Left lung (tissue), 10 donors: ENCODE measurements around the gene CPNE4. TPM values are rescaled to one million over a fixed set of nuclear protein-coding genes. Genes with fewer than 3 reads are reported as not detected.

ENCODE experiments used
- ATAC-seq: fragments of 200-7000 bp; cut with Tn5 transposase; one replicate; pipeline ENCODE4 v1.9.1; 2020; ENCODE audit warnings: moderate library complexity
- DNase-seq, 4 donors: peaks; one replicate each; pipeline ENCODE4 v3.0.0-alpha.2; 2013 to 2020
- H3K27ac ChIP-seq, 2 donors: fragments of 200-600 bp; sonication (generic) in 1 of 2; one replicate each; pipeline versions ENCODE4 v1.5.0 to v1.8.0; 2020 to 2021
- H3K27me3 ChIP-seq, 2 donors: fragments of 200-600 bp; sonication (generic) in 1 of 2; one replicate each; pipeline versions ENCODE4 v1.5.0 to v1.8.0; 2020 to 2021
- H3K36me3 ChIP-seq, 2 donors: fragments of 200-600 bp; sonication (generic) in 1 of 2; one replicate each; pipeline versions ENCODE4 v1.5.0 to v1.8.0; 2020 to 2021
- H3K4me1 ChIP-seq, 2 donors: fragments of 200-600 bp; one replicate each; pipeline ENCODE4 v1.8.0; 2021
- H3K4me3 ChIP-seq, 2 donors: fragments of 200-600 bp; sonication (generic) in 1 of 2; one replicate each; pipeline versions ENCODE4 v1.5.0 to v1.8.0; 2020 to 2021; ENCODE audit warnings: mild to moderate bottlenecking in 1 of 2
- H3K9me3 ChIP-seq, 2 donors: fragments of 200-600 bp; sonication (generic) in 1 of 2; one replicate each; pipeline versions ENCODE4 v1.5.0 to v1.8.0; 2020 to 2021
- intact Hi-C, 2 donors: fragments of 100-400 bp; cut with DNase I; formaldehyde crosslinking; loops; one replicate each; pipeline versions ENCODE4 v1.11.2 to v1.14.2; 2022
- polyA plus RNA-seq, 6 donors: library from polyadenylated mRNA; unstranded; fragments of 120-200 nt; gene quantifications; one replicate each; pipeline ENCODE4 v1.2.1, GENCODE V29; 2013; ENCODE audit not compliant: insufficient read length in 6 of 6
- total RNA-seq, 2 donors: library from RNA; stranded (reverse); fragmentation: NEBNext Ultra II Directional; extraction: Animal tissue kit (Norgen Biotek cat#: 25700); gene quantifications; one replicate each; pipeline ENCODE4 v1.2.1, GENCODE V29; 2021
- TF ChIP-seq, protein P1 (sequence below), 2 donors: fragments of 200-600 bp; sonication (generic) in 1 of 2; IDR thresholded peaks; one replicate each; pipeline versions ENCODE4 v1.5.0 to v1.8.0; 2021; ENCODE audit warnings: antibody characterized with exemption in 2 of 2
- donor health status: DM: no; HTN: yes; CAD: no.
- donor health status: DM: no; HTN: no; CAD: no.

The CPNE4 gene
- total and polyA plus RNA-seq, 8 donors = 0.24 to 2.1 (median 0.85) TPM

DNA sequence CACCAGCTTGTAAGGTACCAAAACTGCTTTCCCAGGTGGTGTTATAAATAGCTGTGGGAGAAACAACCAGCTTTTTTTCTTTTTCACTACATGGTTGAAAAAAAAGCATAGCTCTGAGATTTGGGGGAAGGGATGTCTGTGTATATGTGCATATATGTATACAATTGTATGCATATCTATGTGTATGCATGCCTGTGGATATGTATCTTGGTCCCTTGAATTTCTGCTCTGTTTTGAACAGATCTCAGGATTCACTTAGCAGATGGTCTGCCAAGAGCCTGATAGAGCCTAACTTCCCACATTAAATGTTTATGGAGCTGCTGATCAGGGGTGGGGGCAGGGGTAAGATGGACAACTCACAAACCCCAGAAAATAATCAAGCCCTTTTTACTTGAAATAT is 39.0 kb upstream of the CPNE4 start:
- ATAC-seq (no peak), DNase-seq (no peak)
- H3K9me3 ChIP-seq = no peaks in the 10 kb centered on the region
- no peaks in the 10 kb centered on the region for H3K27me3 ChIP-seq
- no peak overlapping the region for H3K27ac ChIP-seq
- TF ChIP-seq, protein P1, sequence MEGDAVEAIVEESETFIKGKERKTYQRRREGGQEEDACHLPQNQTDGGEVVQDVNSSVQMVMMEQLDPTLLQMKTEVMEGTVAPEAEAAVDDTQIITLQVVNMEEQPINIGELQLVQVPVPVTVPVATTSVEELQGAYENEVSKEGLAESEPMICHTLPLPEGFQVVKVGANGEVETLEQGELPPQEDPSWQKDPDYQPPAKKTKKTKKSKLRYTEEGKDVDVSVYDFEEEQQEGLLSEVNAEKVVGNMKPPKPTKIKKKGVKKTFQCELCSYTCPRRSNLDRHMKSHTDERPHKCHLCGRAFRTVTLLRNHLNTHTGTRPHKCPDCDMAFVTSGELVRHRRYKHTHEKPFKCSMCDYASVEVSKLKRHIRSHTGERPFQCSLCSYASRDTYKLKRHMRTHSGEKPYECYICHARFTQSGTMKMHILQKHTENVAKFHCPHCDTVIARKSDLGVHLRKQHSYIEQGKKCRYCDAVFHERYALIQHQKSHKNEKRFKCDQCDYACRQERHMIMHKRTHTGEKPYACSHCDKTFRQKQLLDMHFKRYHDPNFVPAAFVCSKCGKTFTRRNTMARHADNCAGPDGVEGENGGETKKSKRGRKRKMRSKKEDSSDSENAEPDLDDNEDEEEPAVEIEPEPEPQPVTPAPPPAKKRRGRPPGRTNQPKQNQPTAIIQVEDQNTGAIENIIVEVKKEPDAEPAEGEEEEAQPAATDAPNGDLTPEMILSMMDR (IDR thresholded peaks at IDR 0.05) = no peak
- H3K4me3 ChIP-seq = no peak overlapping the region
- intact Hi-C loops = no loop called here
- H3K36me3 ChIP-seq = no peaks in the 10 kb centered on the region
- H3K4me1 ChIP-seq = no peaks in the 10 kb centered on the region

DNA sequence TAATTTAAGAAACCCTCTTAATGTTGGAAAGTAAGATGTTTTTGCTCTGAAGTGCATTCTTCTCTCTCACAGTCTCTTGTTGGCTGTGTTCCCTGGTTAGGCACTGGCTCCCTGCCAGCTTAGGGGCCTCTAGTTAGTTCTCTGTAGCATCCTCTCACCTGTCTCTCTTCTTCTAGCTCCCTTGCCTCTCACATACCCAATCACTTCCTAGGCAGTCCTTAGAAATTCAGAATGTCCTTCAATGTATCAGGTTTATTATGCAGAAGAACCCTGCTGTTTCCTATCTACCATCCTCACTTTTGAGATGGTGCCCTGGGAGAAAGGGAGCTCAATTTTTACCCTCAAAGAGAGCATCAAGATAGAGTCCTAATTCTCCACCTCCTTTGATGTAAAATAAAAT is 36.2 kb upstream of the CPNE4 start:
- Histone ChIP-seq H3K36me3 (no peaks in the 10 kb centered on the region), H3K27me3 (no peaks in the 10 kb centered on the region), H3K27ac (no peak overlapping the region), H3K9me3 (no peaks in the 10 kb centered on the region), H3K4me1 (no peaks in the 10 kb centered on the region), H3K4me3 (no peak overlapping the region)
- intact Hi-C loops = no loop called here
- DNase-seq (no peak), ATAC-seq (no peak)
- TF ChIP-seq, protein P1 (IDR thresholded peaks at IDR 0.05) = no peak

DNA sequence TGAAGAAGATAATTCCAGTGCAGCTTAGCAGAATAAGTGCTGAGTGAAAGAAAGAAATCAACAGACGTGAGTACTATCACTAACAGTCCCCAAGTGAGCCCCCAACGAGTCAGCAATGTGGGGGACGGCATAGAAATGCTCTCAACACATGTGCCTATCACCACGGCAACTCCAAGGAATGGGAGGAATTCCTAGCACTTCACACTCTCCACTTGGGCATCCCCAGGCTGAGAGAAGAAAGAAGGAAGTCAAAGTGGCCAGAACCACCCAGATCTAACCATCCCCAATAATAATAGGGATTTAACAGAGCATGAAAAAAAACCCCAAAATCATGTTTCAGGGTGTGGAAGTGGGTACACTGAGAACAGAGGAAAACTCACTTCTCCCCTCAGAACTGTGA is 29.3 kb upstream of the CPNE4 start:
- Histone ChIP-seq H3K9me3 (no peaks in the 10 kb centered on the region), H3K27ac (no peak overlapping the region), H3K4me3 (no peak overlapping the region), H3K36me3 (no peaks in the 10 kb centered on the region), H3K4me1 (no peaks in the 10 kb centered on the region), H3K27me3 (no peaks in the 10 kb centered on the region)
- intact Hi-C loops = no loop called here
- ATAC-seq (no peak), DNase-seq (no peak)
- TF ChIP-seq, protein P1 (IDR thresholded peaks at IDR 0.05) = no peak

DNA sequence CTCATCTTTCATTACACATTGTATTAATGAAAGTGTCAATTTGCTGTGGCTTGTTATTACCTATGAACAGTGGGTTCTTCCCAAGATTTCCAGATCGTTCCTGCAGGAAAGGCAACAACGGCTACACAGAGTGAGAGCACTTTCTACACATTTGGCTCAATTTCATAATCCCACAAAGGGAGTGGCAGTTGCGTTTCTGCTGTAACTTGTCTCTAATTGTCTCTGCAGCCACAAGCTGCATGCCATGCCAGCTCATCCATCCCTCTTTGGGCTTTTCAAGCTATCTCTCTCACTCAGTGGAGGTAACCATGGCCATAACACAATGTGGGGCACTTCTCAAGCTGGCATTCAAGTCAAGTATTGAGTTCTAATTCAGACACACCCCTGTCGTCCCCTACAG is 27.7 kb upstream of the CPNE4 start:
- no peaks in the 10 kb centered on the region for H3K4me1 ChIP-seq
- no peak overlapping the region for H3K4me3 ChIP-seq
- intact Hi-C loops = no loop called here
- H3K36me3 ChIP-seq = no peaks in the 10 kb centered on the region
- no peak overlapping the region for H3K27ac ChIP-seq
- no peak for DNase-seq
- no peaks in the 10 kb centered on the region for H3K9me3 ChIP-seq
- H3K27me3 ChIP-seq = no peaks in the 10 kb centered on the region
- ATAC-seq = no peak
- TF ChIP-seq, protein P1 (IDR thresholded peaks at IDR 0.05) = no peak

DNA sequence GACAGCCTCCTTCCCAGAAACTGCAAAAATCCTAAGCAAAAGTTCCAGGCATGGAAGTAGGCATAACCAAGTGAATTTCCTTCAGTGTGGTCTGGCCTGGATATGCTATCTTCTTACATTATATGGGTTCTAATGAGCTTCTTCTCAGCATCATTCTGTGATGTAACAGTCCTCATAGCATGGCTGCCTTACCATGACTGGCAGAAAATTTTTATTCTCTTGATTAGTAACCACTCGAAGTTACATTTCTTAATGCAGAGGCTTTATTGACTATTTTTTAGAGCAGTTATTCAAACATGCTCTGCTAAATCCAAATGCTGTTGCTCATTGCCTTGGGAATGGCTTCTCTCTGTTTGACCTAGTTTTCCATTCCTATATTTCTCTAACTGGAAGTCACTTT is 21.1 kb upstream of the CPNE4 start:
- no peak for DNase-seq
- intact Hi-C loops = no loop called here
- no peaks in the 10 kb centered on the region for H3K9me3 ChIP-seq
- no peak overlapping the region for H3K27ac ChIP-seq
- no peak for ATAC-seq
- TF ChIP-seq, protein P1 (IDR thresholded peaks at IDR 0.05) = no peak
- H3K36me3 ChIP-seq = no peaks in the 10 kb centered on the region
- peaks cover 0 to 11% of the 10 kb centered on the region in 2 donors for H3K27me3 ChIP-seq
- H3K4me1 ChIP-seq = no peaks in the 10 kb centered on the region
- no peak overlapping the region for H3K4me3 ChIP-seq
